HEK293 (cell line): ENCODE measurements around the gene DPP6.

Experiments used
- CTCF ChIA-PET: fragments of 350-600 bp; formaldehyde crosslinking; extraction: SDS; loops from one replicate; lab custom pipeline; 2021; ENCODE audit warnings: antibody characterized with exemption; lab: Yijun Ruan, JAX
- POLR2A ChIA-PET: fragments of 300-600 bp; formaldehyde crosslinking; extraction: SDS; loops from one replicate; lab custom pipeline; 2020; ENCODE audit warnings: antibody characterized with exemption, inconsistent platforms; lab: Yijun Ruan, JAX
- H3K27ac ChIP-seq: fragments of 200-500 bp; sonication (Bioruptor generic); 2 replicates; pipeline ENCODE4 v1.5.1; 2014; ENCODE audit warnings: low read depth, low read length, control low read depth, inconsistent platforms; ENCODE audit errors: extremely low read depth
- H3K36me3 ChIP-seq, 2 experiments: fragments of 200-500 bp in 1 of 2; sonication (Bioruptor generic) in 1 of 2; 1 replicate in 1 of 2; 2 replicates in 1 of 2; pipeline ENCODE4 v1.5.1; 2014 to 2017; ENCODE audit warnings: inconsistent platforms in 2 of 2, low read length in 2 of 2; ENCODE audit not compliant: control insufficient read depth in 2 of 2, insufficient read depth in 1 of 2
- H3K4me1 ChIP-seq: fragments of 200-500 bp; sonication (Bioruptor generic); 2 replicates; pipeline ENCODE4 v1.5.1; 2014; ENCODE audit warnings: mild to moderate bottlenecking, low read length, inconsistent platforms; ENCODE audit not compliant: control insufficient read depth, insufficient read depth
- H3K4me3 ChIP-seq: 2 replicates; pipeline ENCODE4 v1.5.1; 2011; ENCODE audit warnings: low read depth, mild to moderate bottlenecking, control low read depth, low read length, moderate library complexity
- H3K9me3 ChIP-seq: fragments of 200-500 bp; sonication (Bioruptor generic); 2 replicates; pipeline ENCODE4 v1.5.1; 2014; ENCODE audit warnings: low read depth, low read length, inconsistent platforms; ENCODE audit not compliant: control insufficient read depth, insufficient read depth
- EGR2 ChIP-seq: fragments of 450-650 bp; formaldehyde crosslinking; IDR thresholded peaks from 2 replicates; pipeline ENCODE4 v1.5.1; 2016; ENCODE audit warnings: low read depth, missing biosample characterization, missing genetic modification characterization
- HOXA7 ChIP-seq: sonication (generic); formaldehyde crosslinking; IDR thresholded peaks from 2 replicates; pipeline ENCODE4 v1.8.1; 2022; ENCODE audit warnings: missing genetic modification reagents, borderline replicate concordance
- OSR2 ChIP-seq: fragments of 450-650 bp; formaldehyde crosslinking; IDR thresholded peaks from 2 replicates; pipeline ENCODE4 v1.5.1; 2016; ENCODE audit warnings: missing biosample characterization, missing genetic modification characterization
- SCRT2 ChIP-seq: fragments of 450-650 bp; formaldehyde crosslinking; IDR thresholded peaks from 2 replicates; pipeline ENCODE4 v1.5.1; 2016; ENCODE audit warnings: missing biosample characterization, missing genetic modification characterization
- ZBTB10 ChIP-seq: fragments of 450-650 bp; formaldehyde crosslinking; IDR thresholded peaks from 2 replicates; pipeline ENCODE4 v1.5.1; 2016; ENCODE audit warnings: missing biosample characterization, missing genetic modification characterization
- ZBTB6 ChIP-seq: fragments of 450-650 bp; formaldehyde crosslinking; IDR thresholded peaks from 2 replicates; pipeline ENCODE4 v1.5.1; 2017; ENCODE audit warnings: missing biosample characterization, missing genetic modification characterization
- ZFHX2 ChIP-seq: fragments of 450-650 bp; formaldehyde crosslinking; conservative IDR thresholded peaks from 2 replicates; pipeline ENCODE4 v1.5.1; 2016; ENCODE audit warnings: missing biosample characterization, missing genetic modification characterization
- ZNF175 ChIP-seq: fragments of 450-650 bp; formaldehyde crosslinking; IDR thresholded peaks from 2 replicates; pipeline ENCODE4 v1.5.1; 2016; ENCODE audit warnings: missing biosample characterization, missing genetic modification characterization
- ZNF211 ChIP-seq: fragments of 450-650 bp; formaldehyde crosslinking; IDR thresholded peaks from 2 replicates; pipeline ENCODE4 v1.5.1; 2016; ENCODE audit warnings: low read depth, missing biosample characterization, missing genetic modification characterization
- ZNF221 ChIP-seq: fragments of 450-650 bp; formaldehyde crosslinking; IDR thresholded peaks from 2 replicates; pipeline ENCODE4 v1.5.1; 2017; ENCODE audit warnings: missing biosample characterization, missing genetic modification characterization, borderline replicate concordance
- ZNF324 ChIP-seq: fragments of 450-650 bp; formaldehyde crosslinking; IDR thresholded peaks from 2 replicates; pipeline ENCODE4 v1.5.1; 2016; ENCODE audit warnings: missing biosample characterization, missing genetic modification characterization
- ZNF510 ChIP-seq: fragments of 450-650 bp; formaldehyde crosslinking; IDR thresholded peaks from 2 replicates; pipeline ENCODE4 v1.5.1; 2018; ENCODE audit warnings: mild to moderate bottlenecking, missing genetic modification characterization, missing biosample characterization; ENCODE audit not compliant: insufficient replicate concordance
- ZNF658 ChIP-seq: fragments of 450-650 bp; formaldehyde crosslinking; IDR thresholded peaks from 2 replicates; pipeline ENCODE4; 2016; ENCODE audit warnings: missing biosample characterization, missing genetic modification characterization
- ZNF76 ChIP-seq: fragments of 450-650 bp; formaldehyde crosslinking; IDR thresholded peaks from 2 replicates; pipeline ENCODE4; 2016; ENCODE audit warnings: low read depth, missing biosample characterization, missing genetic modification characterization, borderline replicate concordance
- ZNF792 ChIP-seq: fragments of 450-650 bp; formaldehyde crosslinking; IDR thresholded peaks from 2 replicates; pipeline ENCODE4 v1.5.1; 2016; ENCODE audit warnings: missing biosample characterization, missing genetic modification characterization
- TF ChIP-seq, protein P1 (sequence below): fragments of 450-650 bp; formaldehyde crosslinking; IDR thresholded peaks from 2 replicates; pipeline ENCODE4 v1.5.1; 2016; ENCODE audit warnings: missing biosample characterization, missing genetic modification characterization

DPP6 gene

DNA sequence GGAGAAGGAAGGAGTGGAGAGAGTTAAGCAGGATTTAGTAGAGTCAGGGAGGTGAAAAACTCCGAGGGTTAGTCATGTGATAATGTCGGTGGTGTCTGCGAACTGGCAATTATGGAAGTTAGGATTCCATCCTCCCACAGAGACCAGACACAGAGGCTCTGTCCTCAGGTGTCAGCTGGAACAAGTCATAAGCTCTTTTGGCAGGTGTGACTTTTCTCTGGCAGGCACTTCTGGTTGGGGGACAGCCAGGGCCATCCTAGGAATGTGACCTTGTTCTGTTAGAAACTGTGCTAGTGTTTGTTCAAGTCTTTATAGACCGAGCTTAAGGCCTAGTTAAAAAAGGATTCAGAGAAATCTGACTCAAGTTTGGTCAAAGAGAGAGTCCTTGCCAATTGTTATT lies 371.0 kb downstream of the DPP6 start:
- no peak overlapping the region for H3K4me3 ChIP-seq
- H3K27ac ChIP-seq, result no peak overlapping the region
- CTCF ChIA-PET, result no interaction called here
- no peaks in the 10 kb centered on the region for H3K36me3 ChIP-seq
- POLR2A ChIA-PET, result no interaction called here
- TF ChIP-seq ZNF76 (tag by site-specific recombination), result no peak
- no peaks in the 10 kb centered on the region for H3K9me3 ChIP-seq
- no peaks in the 10 kb centered on the region for H3K4me1 ChIP-seq

DNA sequence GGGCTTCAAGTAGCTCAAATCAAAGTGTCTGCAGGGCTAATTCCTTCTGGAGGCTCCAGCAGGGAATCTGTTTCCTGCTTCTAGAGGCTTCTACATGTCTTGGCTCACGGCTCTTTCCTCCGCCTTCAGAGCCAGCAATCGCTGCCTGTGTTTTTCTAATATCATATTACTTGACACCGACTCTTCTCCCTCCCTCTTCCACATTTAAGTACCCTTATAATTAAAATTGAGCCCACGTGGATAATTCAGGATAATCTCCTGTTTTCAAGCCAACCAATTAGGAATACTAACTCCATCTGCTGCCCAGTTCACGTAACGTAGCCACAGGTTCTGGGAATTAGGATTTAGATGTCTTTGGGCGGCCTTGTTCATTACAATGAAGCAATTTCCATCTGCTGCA lies 372.2 kb downstream of the DPP6 start:
- no peaks in the 10 kb centered on the region for H3K36me3 ChIP-seq
- TF ChIP-seq ZNF658 (tag by site-specific recombination) (no peak), ZFHX2 (tag by site-specific recombination) (no peak)
- ChIA-PET POLR2A (no interaction called here), CTCF (no interaction called here)
- H3K27ac ChIP-seq, result no peak overlapping the region
- no peak overlapping the region for H3K4me3 ChIP-seq
- H3K9me3 ChIP-seq, result no peaks in the 10 kb centered on the region
- no peaks in the 10 kb centered on the region for H3K4me1 ChIP-seq

- ChIA-PET POLR2A (no interaction called here), CTCF (interaction anchor here (0.6 kb wide), 1 partner anchor 155 kb away, joined by 4 read pairs; no protein-coding TSS in a partner anchor)
- Histone ChIP-seq H3K36me3 (no peaks in the 10 kb centered on the region), H3K4me3 (no peak overlapping the region), H3K9me3 (no peaks in the 10 kb centered on the region), H3K27ac (no peak overlapping the region), H3K4me1 (no peaks in the 10 kb centered on the region)
- TF ChIP-seq EGR2 (tag by site-specific recombination), result 0 out of 2 replicates have a peak, but pooled peaks have one; percentile 9
- 0 out of 2 replicates have a peak, but pooled peaks have one; percentile 15 for TF ChIP-seq ZFHX2 (tag by site-specific recombination)
- TF ChIP-seq ZNF510, result no peak
- TF ChIP-seq OSR2 (tag by site-specific recombination), result no peak
Measured at GRCh38 chr7:154425271-154425670, 373.1 kb downstream of the DPP6 start.

GRCh38 chr7:154426778-154427177 lies 374.6 kb downstream of the DPP6 start:
- POLR2A ChIA-PET, result no interaction called here
- Histone ChIP-seq H3K27ac (no peak overlapping the region), H3K4me3 (no peak overlapping the region)
- CTCF ChIA-PET, result no interaction called here
- no peak for TF ChIP-seq EGR2 (tag by site-specific recombination)
- TF ChIP-seq, all 188 proteins: peak for 0
- Histone ChIP-seq H3K4me1 (no peaks in the 10 kb centered on the region), H3K36me3 (no peaks in the 10 kb centered on the region), H3K9me3 (no peaks in the 10 kb centered on the region)

DNA sequence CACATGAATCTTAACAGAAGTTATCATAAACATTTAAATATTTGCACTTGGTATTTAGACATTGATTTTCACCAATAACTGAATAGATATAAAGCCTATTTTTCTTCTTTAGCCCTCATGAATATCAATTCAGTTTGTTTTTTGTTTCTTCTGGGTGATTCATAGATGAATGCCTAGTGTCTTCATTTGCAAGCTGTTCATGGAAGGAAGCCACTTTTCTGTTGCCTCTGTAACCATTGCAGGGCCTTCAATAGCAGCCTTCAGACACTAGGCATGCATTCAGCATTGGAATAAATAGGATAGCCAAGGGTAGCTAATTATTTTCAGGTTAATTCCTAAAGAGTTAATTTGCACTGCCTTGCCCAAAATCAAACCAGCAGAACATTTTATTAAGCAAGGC lies 375.3 kb downstream of the DPP6 start:
- Histone ChIP-seq H3K9me3 (no peaks in the 10 kb centered on the region), H3K4me1 (no peaks in the 10 kb centered on the region), H3K36me3 (no peaks in the 10 kb centered on the region), H3K4me3 (no peak overlapping the region), H3K27ac (no peak overlapping the region)
- ChIA-PET CTCF (no interaction called here), POLR2A (no interaction called here)
- no peak for TF ChIP-seq ZBTB6 (tag by site-specific recombination)
- no peak for TF ChIP-seq ZNF175
- TF ChIP-seq HOXA7 (CRISPR knock-in tag), result no peak
- TF ChIP-seq ZNF221 (tag by site-specific recombination), result no peak
- no peak for TF ChIP-seq ZNF211 (tag by site-specific recombination)
- no peak for TF ChIP-seq SCRT2 (tag by site-specific recombination)
- no peak for TF ChIP-seq ZNF792 (tag by site-specific recombination)
- no peak for TF ChIP-seq ZBTB10 (tag by site-specific recombination)
- TF ChIP-seq, protein P1, sequence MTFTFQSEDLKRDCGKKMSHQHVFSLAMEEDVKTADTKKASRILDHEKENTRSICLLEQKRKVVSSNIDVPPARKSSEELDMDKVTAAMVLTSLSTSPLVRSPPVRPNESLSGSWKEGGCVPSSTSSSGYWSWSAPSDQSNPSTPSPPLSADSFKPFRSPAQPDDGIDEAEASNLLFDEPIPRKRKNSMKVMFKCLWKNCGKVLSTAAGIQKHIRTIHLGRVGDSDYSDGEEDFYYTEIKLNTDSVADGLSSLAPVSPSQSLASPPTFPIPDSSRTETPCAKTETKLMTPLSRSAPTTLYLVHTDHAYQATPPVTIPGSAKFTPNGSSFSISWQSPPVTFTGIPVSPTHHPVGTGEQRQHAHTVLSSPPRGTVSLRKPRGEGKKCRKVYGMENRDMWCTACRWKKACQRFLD (tag by site-specific recombination), result no peak
- no peak for TF ChIP-seq ZNF324 (tag by site-specific recombination)
